GM12801 (cell line): Measurements from ENCODE around the gene TPGS2.

Experiments used
- CTCF ChIP-seq: IDR thresholded peaks from one replicate; pipeline ENCODE4 v1.5.1; 2011; ENCODE audit warnings: control low read depth; ENCODE audit not compliant: insufficient read length; ENCODE audit errors: extremely low read depth

TPGS2 gene

DNA sequence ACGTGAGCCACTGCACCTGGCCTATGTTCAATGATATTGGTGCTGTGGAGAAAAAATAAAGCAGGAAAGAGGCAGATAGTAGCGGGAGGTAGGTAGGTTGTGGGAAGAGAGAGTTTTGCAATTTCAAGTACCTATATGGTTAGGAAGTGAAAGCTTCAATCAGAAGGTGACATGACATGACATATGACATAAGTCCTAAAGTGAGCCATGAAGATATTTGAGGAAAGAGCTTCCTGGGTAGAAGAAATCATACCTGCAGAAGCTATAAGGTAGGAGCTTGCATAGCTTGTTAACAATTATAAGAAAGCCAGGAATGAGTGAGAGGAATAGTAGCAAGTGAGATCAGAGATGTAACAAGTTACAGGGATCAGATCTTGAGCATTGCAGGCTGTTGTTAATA is 4.3 kb upstream of the TPGS2 start:
- TF ChIP-seq CTCF, result no peak

GRCh38 chr18:36831139-36831538 is 2.3 kb upstream of the TPGS2 start:
- TF ChIP-seq CTCF, result no peak

- TF ChIP-seq CTCF, result no peak
Observed at GRCh38 chr18:36830158-36830495, 1.3 kb upstream of the TPGS2 start.

GRCh38 chr18:36829362-36830157 is 758 bp upstream of the TPGS2 start:
- TF ChIP-seq CTCF, result no peak

DNA sequence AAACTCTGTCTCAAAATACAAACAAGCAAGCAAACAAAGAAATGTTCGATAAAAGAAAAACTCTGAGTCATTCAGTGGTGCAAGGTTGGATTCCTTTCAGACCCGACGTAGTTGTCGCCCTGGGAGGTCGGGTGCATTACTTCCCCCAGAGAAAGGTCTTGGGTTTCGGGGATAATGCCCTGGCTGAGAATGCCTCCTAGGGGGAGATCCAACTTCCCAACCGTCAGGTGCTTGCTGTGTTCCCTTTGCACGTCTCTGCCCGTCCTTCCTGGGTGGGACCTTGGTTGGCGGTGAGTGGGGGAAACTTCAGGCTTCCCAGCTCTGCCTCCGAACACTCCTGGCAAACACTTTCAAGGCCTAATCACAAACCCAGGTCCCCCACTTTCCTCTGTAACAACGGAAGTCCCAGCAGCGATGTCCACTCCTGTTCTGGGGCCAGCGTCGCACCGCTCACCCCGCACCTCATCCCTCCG is 609 bp downstream of the TPGS2 start:
- TF ChIP-seq CTCF, result no peak

GRCh38 chr18:36826556-36826955 is 2.2 kb downstream of the TPGS2 start:
- no peak for TF ChIP-seq CTCF

- TF ChIP-seq CTCF, result no peak
Observed at GRCh38 chr18:36825526-36825925, 3.3 kb downstream of the TPGS2 start.

GRCh38 chr18:36821681-36822080 is 7.1 kb downstream of the TPGS2 start:
- no peak for TF ChIP-seq CTCF
